GM12873 (cell line): Measurements from ENCODE around the gene ATP13A2.

ENCODE experiments used
- TF ChIP-seq, protein P1 (sequence below): IDR thresholded peaks from 2 replicates; pipeline ENCODE4 v1.5.1; 2012; ENCODE audit warnings: low read depth, mild to moderate bottlenecking, moderate library complexity, low read length, control low read depth; ENCODE audit not compliant: insufficient read depth; ENCODE audit errors: missing control alignments

Gene ATP13A2

DNA sequence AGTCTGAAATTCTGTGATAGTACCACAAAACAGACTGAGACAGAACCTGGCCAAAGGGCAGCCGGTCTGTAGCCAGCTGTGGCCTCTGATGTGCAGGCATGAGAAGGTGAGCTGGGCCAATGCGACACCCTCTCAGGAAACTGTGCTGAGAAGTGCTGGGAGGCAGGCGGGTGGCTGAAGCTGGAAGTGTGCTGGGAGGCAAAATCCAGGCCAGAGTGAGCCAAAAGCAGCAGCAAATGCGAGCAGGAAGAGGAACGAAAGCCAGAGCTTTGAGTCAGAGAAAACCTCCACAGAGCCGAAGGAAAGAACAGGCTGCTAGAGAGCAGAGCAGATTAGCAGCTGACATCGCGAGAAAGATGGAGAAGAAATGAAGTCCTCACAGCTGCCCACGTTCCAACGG lies 10.2 kb upstream of the ATP13A2 start:
- TF ChIP-seq, protein P1, sequence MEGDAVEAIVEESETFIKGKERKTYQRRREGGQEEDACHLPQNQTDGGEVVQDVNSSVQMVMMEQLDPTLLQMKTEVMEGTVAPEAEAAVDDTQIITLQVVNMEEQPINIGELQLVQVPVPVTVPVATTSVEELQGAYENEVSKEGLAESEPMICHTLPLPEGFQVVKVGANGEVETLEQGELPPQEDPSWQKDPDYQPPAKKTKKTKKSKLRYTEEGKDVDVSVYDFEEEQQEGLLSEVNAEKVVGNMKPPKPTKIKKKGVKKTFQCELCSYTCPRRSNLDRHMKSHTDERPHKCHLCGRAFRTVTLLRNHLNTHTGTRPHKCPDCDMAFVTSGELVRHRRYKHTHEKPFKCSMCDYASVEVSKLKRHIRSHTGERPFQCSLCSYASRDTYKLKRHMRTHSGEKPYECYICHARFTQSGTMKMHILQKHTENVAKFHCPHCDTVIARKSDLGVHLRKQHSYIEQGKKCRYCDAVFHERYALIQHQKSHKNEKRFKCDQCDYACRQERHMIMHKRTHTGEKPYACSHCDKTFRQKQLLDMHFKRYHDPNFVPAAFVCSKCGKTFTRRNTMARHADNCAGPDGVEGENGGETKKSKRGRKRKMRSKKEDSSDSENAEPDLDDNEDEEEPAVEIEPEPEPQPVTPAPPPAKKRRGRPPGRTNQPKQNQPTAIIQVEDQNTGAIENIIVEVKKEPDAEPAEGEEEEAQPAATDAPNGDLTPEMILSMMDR, result no peak

DNA sequence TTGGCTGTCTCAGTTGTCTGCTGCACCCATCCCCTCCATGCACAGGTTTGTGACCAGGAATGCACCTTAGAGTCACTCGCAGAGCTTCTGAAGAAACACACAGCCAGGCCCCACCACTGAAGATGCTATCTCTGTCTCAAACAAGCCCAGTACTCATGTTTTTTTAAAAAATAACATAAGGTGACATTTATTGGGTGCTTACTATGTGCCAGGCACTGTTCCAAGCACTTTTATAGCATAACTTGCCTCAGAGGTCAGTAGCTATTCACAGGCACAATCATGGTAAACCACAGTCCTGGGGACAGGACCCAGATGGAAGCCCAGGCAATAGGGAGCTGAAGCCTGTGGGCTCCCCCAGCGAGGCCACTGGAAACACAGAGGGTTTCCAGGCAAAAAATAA lies 8.8 kb upstream of the ATP13A2 start:
- TF ChIP-seq, protein P1, result no peak

DNA sequence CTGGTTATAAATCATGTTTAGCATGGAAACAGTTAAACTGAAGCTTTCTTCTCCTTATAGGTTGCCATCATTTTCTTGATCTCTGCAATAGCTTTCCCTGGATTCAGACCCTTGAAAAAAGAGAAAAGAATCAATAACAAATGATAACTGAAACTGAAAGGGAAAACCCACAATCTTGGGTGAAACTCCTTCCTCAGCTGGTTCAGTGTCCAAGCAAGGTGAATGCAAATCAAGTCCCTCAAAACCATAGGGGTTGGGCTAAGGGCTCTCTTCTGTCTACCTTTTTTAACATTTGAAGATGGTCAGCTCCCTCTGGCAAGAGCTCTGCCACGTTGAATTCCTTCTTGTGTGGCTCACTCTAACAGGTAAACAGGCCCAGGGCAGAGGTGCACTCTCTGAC lies 7.1 kb upstream of the ATP13A2 start:
- TF ChIP-seq, protein P1, result no peak

DNA sequence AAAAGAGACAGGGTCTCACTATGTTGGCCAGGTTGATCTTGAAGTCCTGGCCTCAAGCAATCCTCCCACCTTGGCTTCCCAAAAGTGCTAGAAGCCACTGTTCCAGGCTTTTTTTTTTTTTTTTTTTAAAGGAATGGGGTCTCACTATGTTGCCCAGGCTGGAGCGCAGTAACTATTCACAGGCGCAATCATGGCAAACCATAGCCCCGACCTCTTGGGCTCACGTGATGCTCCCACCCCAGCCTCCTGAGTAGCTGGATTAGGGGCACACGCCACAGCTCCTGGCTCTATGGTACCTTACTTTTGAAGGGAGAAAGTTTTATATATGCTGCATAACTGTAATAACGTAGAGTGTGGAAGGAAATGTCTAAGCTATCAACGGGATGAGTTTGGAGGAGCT lies 5.7 kb upstream of the ATP13A2 start:
- TF ChIP-seq, protein P1, result no peak

DNA sequence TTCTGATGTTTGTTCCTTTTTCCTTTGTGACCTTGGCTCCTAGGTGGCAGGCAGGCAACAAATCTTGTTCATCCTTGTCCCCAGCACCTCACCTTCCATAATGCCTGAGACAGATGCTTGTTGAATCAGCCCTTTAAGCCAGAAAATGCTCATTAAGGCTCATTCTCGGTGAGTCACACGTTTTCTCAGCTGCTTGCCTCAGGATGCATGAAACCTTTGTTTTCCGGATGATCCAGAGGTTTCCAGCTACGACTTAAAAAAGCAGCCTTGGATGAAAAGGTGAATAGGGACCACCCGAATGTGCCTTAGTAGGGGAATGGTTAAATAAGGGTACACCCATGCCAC lies 4.6 kb upstream of the ATP13A2 start:
- TF ChIP-seq, protein P1, result no peak

DNA sequence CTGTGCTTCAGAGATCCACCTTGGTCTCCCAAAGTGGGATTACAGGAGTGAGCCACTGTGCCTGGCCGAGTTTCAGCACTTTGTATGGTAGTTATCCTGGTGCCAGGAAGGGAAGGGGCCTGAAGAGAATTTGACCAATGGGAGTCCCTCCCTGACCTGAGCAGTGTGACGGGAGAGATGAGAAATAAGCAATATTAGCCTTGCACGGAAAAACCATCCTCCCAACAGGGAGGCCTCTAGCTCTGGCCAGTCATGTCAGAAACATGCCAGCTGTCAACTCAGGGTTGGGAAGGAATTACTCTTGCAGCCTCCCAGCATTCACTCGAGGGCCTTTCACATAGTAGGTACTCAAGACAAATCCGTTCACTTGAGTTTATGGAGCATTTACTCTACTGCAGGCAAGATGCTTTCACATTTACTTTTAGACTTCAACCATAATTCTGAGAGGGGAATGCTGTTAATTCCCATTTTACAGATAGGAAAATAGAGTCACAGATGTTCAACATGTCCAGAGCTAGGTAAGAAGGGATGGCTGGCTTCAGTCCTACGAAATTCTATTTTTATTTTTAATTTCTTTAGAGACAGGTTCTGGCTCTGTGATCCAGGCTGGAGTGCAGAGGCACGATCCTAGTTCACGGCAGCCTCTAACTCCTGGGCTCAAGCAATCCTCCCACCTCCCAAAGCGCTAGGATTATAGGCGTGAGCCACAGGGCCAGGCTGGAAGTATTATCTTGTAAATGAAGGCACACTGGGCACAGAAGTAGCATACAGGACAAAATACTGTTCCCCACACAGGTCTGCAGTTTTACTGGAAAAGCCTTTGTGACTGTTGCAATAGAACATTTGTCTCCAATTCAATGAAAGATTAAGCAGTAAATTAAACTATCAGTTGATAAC lies 3.2 kb upstream of the ATP13A2 start:
- TF ChIP-seq, protein P1, result no peak

DNA sequence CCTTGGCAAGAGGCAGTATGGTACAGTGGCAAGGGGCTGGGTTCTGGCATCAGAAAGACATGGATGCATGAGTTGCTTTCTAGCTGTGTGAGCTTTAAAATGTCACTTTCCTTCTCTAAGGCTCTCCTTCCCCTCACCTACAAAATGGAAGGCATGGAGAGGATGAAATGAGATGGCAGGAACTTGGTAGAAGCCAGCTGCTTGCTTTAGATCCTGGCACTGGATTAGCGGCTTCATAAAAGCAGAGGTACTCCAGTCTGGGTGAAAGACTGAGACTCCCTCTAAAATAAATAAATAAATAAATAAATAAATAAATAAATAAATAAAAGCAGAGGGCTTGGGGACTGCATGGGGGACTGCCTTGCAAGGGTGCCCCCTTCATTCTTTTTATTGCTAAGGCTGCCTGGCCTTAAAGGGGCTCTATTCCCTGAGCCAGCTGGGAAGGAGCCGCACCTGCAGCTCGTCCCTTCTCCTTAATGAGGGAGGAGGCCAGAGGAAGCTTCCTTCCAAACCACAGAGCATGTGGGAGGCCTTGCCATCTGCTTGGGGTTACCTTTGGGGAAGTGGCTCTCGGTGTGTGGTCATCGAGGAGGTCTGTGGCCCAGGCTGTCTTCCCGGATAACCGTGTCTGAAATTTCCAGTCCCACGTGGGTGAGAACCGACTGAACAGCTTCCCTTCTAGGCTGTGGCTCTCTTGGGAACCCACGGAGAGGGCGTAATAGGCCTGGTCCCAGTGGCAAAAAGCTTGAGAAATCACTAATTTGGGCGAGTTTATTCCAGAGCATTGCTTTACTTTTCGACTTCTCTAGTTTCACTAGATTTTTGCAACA lies 2.0 kb upstream of the ATP13A2 start:
- TF ChIP-seq, protein P1, result no peak
